NCI-H146 treated with DMSO at 0.1 percent for 48 hours (cell line): ENCODE data around the gene SHISAL1.

ENCODE experiments used
- DNase-seq: peaks from one replicate; lab custom pipeline; 2025; ENCODE audit not compliant: unreplicated experiment; lab: John Stamatoyannopoulos, UW

Gene SHISAL1

DNA sequence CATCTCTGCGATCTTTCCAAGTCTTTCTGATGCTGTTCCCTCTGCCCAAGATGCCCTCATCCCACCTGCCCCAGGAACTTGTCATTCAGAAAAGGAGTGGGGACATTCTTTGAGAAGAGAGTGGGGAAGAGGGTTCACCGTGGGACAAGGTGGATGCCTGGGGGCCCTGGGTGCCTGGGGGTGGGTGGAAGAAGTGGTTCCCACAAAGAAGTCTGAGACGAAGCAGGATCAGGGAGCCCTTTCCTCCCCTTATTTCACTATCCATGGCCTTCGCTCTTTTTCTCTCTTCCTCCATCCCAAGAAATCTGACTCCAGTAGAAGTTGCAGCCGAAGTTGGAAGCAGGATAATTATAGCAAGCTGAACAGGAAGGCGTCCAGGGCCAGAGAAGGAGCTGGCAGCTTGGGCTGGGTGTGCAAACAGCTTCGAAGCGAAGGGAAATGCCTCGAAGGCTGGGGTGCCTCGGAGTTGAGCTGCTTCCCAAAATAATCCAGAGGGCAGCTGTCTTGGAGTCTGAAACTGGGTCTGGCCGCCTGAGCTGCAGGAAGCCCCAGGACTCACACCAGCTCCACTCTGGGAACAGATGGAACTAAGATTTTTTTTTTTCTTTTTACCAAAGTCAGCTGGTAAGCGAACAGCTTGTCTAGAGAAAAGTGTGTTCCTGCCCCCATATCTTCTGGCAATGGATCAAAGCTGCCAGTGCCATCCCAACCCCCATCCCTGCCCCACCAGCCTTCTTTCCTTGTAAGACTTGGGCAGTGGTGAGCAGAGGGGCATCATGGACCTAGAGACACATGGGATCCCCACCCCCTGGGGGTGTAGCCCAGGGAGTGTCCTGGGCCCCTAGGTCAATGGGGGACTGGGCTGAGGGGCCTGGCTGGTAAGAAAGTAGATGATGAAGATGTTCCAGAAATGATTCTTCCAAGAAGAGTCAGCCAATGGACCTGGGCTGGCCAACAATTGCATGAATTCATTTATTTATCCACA lies 100.5 kb downstream of the SHISAL1 start:
- DNase-seq = no peak

DNA sequence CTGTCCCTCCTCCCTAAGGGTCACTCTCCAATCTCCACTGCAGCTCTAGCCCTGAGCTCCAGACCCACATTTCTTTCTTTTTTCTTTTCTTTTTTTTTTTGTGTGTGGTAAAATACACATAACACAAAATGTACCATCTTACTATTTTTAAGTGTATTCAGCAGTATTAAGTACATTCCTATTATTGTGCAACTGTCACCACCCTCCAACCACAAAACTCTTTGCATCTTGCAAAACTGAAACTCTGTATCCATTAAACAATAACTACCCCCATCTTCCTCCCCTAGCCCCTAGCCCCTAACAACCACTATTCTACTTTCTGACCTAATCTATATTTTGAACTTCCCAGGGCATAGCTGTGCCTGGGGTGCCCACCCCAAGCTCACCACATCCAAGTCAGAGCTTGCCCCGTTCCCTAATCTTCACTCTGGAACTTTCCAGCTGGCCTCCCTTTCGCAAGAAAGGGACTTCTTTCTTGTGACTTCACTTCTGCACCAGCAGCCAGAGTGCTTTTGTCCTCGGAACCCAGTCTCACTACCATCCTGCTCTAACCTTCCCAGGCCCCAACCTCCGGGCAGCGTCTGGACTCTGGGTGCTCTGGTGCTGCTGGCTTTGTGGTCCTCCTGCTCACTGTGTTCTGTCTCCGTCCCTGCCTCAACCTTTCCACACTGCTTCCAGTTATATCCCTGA lies 101.3 kb downstream of the SHISAL1 start:
- no peak for DNase-seq

DNA sequence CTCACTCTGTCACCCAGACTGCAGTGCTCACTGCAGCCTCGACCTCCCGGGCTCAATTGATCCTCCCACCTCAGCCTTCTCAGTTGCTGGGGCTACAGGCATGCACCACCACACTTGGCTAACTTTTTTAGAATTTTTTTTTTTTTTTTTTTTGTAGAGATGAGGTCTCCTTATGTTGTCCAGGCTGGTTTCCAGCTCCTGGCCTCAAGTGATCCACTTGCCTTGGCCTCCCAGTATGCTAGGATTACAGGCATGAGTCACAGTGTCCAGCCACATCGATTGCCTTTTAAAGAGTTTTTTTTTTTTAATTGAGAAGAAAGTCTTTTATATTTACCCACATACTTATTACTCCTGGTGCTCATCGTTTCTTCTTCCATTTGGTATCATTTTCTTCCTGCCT lies 102.0 kb downstream of the SHISAL1 start:
- no peak for DNase-seq

DNA sequence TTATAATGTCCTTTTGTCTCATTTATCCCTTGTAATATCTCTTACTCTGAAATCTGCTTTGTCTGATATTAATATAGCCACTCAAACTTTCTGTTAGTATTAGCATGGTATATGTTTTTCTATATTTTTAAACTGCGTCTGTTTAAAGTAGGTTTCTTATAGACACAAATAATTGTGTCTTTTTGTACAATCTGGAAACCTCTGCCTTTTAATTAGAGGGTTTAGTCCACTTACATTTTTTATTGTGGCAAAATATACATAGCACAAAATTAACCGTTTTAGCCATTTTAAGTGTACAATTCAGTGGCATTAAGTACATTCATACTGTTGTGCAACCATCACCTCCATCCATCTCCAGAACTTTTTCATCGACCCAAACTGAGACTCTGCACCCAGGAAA lies 103.4 kb downstream of the SHISAL1 start:
- DNase-seq = no peak

DNA sequence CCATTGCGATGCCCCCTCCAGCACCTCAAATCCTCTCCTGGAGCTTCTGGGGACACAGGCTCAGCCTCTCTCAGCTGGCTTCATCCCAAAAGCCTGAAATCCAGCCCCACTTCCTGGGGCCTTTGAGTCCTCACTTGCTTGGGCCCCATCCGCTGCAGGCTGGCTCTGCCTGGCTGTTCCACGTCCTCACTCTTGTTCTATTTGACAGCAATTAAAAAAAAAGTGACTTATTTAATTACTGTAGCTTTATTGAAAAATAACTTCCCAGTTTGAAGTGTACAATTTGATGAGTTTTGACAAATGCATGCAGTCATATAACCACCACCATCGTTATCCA lies 104.8 kb downstream of the SHISAL1 start:
- no peak for DNase-seq

DNA sequence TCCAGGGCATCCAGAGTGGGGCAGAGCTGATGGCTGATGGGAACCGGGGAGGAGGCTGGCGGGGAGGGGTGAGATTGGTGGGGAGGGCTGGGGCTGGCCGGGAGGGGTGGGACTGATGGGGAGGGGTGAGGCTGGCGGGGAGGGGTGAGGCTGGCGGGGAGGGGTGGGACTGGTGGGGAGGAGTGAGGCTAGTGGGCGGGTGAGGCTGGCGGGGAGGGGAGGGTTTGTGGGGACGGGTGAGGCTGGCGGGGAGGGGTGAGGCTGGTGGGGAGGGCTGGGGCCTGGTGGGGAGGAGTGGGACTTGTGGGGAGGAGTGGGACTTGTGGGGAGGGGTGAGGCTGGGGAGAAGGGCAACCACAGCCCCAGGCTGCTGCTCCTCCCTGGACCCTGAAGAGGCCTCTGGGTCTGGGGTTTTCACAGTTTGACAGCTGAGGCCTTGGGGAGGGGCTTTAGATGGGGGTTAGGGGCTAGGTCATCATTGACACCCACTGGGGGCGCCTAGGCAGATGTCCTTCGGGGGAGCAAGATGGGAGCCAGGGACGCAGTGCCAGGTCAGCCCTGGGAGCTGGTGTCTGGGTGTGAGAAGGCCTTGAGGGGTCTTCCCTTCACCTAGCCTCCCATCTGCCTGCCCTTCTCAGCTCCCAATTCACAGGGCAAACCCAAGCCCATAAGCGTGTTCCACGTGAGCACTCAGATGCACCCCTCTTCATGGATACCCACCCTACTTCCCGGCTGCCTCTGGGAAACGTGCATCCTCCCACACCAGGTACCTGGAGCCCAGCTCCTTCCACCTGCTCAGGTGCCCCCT lies 105.4 kb downstream of the SHISAL1 start:
- DNase-seq = no peak

DNA sequence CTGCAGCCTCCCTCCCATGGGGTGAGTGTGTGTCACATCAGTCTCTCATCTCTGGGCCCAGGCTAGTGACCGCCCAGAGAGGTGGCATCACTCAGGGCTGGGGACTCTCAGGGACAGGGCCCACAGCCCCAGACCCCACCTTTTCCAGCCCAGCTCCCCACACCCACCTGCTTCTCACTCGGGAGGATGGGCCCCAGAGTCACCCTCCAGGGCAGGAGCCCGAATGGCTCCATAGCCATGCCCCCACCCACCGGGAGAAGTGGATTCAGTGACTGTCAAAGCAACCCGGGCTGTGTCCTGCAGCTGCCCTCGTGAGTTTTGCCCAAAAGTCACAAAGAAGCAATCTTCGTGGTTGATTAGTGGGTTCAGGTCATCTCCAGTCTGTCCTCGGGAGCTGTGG lies 106.1 kb downstream of the SHISAL1 start:
- no peak for DNase-seq

DNA sequence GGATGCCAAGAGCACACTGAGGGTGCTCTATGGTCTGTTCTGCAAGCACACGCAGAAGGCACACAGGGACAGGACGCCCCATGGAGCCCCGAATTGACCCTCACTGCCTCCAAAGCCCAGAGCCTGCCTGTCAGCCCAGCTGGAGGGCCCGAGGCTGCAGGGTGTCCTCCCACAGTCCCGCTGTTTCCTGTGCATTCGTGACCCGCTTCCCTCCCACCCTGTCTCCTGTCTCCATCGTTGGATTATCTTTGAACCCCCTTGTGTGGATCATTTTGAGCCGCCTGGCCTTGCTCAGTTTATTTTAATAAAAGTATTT lies 106.5 kb downstream of the SHISAL1 start:
- no peak for DNase-seq

DNA sequence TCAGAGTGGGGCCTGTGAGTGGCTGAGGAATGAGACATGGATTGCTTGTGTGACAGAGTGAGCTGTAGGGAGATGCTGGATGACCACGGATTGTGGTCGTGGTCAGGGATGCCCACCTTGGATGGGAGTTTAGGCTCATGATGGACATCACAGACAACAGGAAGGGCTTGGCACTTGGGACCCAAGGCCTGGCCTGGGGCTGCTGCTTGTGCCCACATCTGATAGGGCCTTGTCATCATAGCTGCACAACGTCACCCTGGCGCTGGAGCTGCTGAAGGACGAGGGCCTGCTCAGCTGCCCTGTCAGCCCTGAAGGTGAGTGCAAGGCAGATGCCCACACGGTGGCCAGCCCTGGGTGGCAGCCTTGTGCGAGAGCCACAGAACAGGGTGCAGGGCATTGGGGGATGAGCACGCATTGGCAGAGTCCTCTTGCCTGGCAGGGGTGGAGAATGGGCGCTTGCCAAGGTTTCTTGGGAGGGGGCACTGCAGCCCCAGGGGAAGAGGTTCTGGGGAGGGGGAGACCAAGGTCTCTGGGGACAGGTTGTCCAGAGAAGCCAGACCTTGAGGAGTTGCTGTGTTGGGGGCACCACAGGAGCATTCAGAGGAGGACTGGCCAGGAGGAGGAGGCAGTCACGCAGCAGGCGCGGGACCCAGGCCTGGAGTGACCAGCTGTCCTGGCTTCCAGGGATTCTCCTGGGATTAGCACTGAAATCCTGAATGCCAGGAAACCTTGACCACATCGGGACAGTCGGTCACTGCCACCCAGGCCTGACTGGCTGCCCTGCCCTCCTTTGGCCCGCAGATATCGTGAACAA lies 107.0 kb downstream of the SHISAL1 start:
- DNase-seq = no peak

DNA sequence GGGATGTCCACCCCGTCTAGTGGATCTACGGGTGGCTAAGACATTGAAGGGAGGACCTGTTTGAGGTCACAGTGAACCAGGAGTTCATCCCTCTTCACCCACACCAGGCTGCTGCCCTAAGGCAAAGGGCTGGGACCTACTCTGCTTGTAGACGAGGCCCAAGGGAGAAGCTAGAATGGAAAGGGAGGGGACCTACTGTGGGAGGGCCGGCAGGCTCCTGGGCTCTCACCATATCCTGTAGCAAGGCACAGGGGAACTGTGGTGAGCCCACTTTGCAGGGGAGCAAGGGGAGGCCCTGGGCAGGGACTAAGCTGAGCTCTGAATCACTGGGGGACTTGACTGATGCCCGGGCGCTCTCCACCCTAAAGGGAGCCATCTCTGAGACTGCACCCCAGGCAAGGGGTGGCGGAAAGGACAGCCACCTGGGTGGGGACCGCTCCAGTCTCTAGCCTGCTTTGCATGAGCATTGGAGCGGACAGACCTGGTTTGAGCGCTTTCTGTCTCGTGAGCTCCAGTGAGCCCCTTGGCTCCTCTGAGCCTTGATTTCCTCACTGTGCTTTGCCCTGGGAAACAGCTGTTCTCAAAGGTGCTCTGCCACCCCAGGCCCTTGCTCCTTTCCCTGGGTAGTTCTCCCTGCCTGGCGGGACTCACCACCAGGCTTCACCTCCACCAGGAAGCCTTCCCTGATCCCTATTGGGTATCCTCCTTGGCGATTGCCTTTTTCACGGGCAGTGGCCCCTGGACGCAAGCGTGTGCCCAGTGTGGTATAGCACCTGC lies 107.8 kb downstream of the SHISAL1 start:
- DNase-seq = no peak

DNA sequence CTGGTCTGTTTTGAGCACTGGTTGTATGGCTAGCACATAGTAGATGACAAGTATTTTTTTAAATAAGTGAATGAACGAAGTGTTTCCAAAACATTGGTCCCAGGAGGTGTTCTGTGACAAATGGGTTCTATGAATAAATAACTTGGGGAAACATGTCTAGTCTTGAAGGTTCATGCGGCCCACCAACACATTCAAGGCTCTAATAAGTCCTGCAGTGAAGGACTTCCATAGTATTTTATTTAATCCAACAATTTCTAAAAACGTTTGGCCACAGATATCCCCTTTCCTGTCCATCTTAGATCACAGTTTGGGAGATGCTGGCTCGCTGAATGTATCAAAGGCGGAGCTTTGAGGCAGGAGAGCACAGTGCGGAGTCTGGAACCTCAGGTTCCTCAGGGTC lies 109.5 kb downstream of the SHISAL1 start:
- DNase-seq = no peak

DNA sequence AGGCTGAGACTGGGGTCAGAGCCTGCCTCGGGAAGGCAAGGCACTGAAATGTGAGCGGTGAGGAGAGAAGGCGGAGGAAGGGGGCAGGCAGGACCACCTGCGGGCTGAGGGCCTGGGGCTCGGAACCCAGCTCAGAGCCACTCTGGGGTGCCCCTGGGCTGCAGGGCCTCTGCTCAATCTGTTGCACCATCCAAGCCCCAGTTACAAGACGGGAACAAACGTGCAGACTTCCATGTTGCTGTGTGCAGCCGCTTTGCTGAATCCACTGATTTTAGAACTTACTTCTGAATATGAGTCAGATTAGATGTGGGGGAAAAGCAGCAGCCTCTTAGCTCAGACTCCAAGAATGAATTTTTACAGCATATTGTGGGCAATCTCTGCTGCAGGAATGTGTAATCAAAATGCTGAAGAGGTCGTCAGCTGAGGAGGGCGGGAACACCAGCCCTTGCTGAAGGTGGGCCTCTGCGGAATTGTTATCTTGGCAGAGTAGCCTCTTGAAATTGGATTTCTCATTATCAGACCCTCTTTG lies 110.4 kb downstream of the SHISAL1 start:
- no peak for DNase-seq

DNA sequence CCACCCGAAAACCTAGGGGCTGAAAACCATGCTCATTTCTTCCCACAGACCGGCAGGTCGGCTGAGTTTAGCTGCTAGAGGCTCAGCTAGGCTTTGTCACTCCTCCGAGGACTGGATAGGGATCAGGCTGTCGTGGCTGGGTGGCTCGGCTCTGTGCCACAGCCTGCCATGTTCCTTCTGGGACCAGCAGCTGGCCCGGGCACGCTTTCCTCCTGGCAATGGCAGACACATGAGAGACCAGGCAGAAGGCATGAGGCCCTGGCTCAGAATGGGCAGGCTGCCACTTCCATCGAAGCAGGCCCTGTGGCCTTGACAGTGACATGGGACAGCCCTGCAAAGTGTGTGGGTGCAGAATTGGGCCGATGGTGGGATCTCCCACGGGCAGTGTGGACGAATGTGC lies 111.1 kb downstream of the SHISAL1 start:
- no peak for DNase-seq

DNA sequence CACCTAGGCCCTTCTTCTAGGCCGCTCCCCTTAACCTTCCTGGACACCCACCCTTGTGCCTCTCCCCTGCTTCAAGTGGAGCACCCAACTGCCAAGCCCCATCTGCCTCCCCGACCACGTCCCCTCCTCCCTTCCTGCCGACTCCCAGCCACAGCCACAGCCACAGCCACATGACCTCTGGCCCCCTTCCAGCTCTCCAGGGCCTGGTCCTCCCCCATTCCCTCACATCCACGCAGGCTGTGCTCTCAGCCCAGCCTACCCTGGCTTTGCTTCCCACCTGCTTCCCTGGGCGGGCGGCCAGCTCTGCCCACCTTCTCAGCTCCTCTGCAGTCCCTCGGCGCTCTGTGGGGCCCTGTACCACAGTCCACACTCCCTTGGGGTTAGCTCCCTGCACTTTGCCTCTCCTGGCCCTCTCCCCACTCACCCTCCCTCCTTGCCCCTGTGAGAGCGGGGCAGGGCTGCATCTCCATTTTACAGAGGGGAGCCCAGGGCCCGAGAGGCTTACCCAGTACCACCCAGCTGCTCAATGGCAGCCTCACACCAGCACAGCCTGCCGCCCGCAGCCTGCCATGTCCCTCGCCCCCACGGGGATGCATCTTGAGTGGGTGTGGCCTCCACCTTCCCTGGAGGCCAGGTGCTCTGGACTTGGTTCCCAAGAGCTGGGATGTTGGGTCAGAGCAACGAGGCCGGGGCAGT lies 111.7 kb downstream of the SHISAL1 start:
- DNase-seq = no peak

DNA sequence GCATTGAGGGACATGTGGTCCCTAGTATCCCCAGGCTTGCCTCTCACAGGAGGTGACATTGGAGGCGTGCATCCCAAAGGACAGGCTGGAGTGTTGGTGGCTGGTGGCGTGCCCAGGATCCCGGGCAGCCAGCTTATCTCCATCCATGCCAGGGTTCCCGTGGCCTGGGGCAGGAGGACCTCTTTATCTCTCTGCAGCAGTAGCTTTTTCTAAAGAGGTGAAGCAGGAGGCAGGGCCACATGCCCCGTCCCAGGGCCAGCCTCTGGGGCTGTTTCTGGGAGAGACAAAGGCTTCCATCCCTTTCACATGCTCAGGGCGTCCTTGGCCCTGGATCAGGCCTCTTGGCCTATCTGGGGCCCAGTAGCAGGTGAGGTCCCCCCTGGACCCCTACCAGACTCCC lies 112.3 kb downstream of the SHISAL1 start:
- DNase-seq = no peak

DNA sequence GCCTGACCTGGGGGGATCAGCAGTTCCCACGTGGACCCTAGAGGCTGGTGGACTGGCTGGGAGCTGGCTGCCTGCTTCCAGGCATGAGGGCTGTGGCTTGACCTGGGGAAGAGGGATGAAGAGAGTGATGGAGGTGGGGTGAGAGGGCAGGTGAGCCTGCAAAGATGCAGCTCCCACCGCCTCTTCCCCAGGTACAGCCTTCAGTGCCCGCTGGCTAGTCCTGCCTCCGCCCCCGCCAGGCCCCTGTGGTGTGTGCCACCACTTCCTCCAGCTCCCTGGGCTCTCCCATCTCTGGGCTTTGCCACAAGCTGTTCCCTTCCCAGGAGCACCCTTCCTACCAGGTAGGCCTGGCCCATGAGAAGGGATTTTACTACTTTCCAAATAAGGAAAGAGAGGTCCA lies 112.9 kb downstream of the SHISAL1 start:
- no peak for DNase-seq

DNA sequence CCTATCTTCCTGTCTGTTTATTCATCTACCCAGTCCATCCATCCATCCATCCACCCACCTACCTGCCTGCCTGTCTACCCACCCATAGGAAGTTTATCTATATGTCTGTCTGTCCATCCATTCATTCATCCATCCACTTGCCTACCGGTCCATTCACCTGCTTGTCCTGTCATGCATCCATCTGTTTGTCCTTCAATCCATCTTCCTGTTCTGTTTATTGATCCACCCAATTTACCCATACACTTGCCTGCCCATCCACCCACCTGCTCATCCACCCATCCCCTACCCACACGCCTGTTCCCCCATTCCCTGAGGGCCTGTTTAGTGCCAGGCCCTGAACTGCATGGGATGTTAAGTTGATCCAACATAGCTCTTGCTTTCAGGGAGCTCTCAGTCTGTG lies 113.6 kb downstream of the SHISAL1 start:
- no peak for DNase-seq

DNA sequence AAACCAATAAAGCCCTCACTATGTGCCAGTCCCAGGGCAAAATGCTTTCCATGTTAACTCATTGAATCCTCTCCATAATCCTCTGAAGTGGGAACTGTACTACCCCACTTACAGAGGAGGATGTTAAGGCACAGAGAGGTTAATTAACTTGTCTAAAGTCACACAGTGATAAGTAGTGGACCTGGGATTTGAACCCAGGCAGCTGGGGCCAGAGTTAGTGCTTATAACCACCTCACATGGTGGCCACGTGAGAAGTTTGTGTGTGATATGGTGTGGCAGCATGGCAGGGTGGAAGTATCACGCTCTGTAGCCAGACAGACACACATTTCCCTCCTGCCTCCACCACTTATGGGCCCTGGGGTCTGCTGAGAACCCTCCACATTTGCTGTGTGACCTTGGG lies 115.5 kb downstream of the SHISAL1 start:
- no peak for DNase-seq

DNA sequence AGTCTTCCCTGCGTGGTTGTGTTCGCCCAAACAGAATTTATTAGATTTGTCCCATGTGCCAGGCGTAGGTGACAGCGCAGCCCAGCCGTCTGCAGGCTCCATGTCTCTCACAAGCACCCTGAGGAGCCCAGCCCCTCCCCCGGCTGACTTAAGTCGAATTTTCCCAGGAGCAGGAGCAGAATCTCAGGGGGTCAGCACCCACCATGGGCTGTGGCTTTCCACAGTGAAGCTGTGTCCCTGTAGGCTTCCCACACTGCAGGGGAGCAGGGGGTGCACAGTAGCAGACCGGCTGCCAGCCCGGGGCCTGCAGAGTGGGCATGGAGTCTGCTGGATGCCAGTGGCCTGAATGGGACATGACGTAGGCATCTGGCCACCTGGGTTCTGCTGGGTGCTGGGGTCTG lies 116.0 kb downstream of the SHISAL1 start:
- DNase-seq = no peak
